Measurements from ENCODE around the gene LYST. TPM values are rescaled to one million over a fixed set of nuclear protein-coding genes. Genes with fewer than 3 reads are reported as not detected.
"Not testable (repeated sequence)": the region's sequence is repeated elsewhere in the genome, so short reads cannot be mapped to it uniquely, and the experiment has no call there.

The LYST gene
- total RNA-seq, 1 donor from 2014 or later, result 69.7 TPM

DNA sequence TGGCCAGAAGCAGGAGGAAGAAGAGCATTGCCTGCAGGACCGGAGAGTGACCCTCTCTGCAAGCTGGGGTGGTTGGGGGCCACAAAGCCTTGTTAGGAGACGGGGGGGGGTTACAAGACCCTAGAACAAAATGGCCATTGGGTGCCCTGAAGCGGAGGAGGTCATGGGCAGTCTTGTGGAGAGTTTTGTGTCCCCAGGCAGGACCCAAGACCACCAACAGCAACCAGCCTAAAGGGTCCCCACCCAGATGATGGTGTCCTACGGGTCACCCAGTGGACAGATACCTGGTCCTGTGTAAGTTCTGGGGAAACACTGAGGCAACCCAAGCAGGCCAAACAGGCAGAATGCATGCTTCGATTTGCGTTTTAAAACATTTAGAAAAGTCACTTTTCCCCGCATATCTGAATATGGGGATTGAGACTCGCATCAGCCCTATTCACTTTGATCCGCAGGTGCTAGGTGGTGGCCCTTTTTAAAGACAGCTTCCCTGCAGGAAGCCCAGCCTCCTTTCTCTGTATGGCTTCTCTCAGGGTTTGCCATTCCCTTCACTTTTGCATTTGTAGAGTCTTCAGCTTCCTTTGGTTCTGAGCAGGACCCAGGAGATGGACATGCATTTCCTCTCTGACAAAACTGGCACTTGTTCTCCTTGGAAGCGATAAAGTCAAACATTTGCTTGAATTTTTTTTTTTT is 238.2 kb downstream of the LYST start:
- no peak for DNase-seq

DNA sequence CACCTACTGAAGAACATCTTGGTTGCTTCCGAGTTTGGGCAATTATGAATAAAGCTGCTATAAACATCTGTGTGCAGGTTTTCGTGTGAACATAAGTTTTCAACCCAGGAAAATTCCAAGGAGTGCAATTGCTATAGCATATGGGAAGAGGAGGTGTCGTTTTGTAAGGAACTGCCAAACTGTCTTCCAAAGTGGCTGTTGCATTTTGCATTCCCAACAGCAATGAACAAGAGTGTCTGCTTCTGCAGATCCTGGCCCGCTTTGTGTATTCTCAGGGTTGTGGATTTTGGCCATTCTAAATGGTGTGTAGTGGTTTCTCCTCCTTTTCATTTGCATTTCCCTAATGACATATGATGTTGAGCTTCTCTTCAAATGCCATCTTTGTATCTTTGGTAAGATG is 240.9 kb downstream of the LYST start:
- no peak for DNase-seq

GRCh38 chr1:235625340-235625739 is 241.4 kb downstream of the LYST start:
- no peak for DNase-seq

DNA sequence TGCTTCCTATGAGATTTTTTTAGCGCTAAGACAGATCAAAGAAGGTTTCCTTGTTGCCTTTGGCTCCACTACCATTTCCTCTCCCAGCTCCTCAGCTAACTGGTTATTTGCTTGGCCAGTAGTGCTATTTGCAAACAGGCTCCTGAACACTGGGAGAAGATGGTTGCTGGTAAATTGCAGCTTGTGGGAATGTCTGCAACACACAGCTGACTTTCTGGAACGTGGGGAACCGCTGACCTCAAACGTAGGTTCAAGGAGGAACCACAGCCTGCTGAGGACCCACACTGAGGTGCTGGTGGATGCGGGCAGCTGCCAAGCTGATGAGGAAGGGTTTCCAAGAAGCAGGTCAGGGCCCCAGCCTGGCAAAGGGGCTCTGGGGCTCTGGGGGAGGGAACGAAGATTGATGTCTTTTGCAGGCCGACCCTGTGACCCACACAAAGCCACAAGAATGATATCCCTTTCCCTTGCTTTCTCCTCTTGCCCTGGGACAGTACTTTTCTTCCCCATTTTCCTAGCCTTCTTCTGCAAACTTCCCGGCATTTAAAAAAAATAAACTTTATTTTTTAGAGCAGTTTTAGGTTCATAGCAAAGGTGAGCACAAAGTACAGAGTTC is 241.9 kb downstream of the LYST start:
- no peak for DNase-seq

GRCh38 chr1:235622936-235623779 is 243.5 kb downstream of the LYST start:
- no peak for DNase-seq

GRCh38 chr1:235619149-235619548 is 247.6 kb downstream of the LYST start:
- DNase-seq, result not testable (repeated sequence)

DNA sequence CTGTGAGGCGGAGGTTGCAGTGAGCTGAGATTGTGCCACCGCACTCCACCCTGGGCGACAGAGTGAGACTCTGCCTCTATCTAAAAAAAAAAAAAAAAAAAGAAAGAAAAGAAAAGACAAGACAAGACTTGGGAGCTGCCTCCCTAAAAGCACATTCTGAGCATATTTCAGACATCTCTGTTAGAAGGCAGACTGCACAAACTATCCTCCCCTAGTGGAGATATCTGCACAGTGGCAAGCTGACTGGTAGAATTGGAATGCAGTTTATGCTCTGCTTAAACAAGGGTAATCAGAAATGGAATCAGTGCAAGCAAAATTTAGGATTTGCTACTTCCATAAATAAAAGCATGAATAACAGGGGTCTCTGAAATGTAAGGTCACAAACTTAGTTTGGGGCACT is 248.9 kb downstream of the LYST start:
- no peak for DNase-seq

DNA sequence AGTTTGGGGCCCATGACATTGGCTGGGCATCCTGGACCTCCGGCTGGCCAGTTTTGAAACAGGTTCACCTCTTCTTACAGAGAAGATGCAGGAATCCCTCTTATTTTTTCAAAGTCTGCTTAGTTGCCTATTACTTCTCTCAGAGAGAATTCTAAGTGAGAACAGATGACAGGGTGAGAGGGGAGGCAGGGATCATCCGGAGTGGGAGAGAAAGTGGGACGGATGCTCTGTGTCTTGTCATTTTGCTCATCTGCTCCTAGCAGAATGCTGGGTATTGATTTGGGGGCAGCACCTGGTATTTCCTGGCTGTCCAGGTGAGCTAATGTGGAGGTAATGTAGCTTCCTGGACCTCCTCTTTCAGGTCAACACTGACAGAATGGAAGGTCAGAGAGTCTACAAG is 249.6 kb downstream of the LYST start:
- no peak for DNase-seq

GRCh38 chr1:235614442-235614954 is 252.2 kb downstream of the LYST start:
- DNase-seq, result no peak

DNA sequence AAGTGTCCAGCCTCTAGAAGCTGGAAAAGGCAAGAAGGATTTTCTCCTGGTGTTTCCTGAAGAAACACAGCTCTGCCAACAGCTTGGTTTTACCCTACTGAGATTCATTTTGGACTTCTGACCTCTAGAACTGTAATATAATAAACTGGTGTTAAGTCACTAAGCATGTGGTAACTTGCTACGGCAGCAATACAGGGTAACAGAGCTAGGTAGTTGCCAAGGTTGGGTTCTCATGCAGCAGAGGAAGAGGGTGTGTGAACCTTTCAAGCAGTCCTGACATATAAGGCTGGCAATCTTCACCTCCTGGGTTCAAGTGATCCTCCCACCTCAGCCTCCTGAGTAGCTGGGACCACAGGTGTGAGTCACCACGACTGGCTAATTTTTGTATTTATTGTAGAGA is 253.1 kb downstream of the LYST start:
- no peak for DNase-seq

GRCh38 chr1:235612761-235613160 is 253.9 kb downstream of the LYST start:
- DNase-seq, result no peak

Small RNA genes within 50 kb of the gene (small RNA-seq; reads per million reads assigned to genes)
- gene MIR1537, result not detected
- gene RNU6-968P, result not detected

Other genes starting within 250 kb of the LYST start
- gene GNG4, start 217.1 kb downstream of the LYST start, total RNA-seq, result 31.5 TPM
- 17.6 TPM for gene NID1, start 198.2 kb upstream of the LYST start, total RNA-seq

Data from occipital lobe (tissue), 3 donors.